ENCODE data around the gene SHLD3.
"Not testable (repeated sequence)": the region's sequence is repeated elsewhere in the genome, so short reads cannot be mapped to it uniquely, and the experiment has no call there.

The SHLD3 gene, protein sequence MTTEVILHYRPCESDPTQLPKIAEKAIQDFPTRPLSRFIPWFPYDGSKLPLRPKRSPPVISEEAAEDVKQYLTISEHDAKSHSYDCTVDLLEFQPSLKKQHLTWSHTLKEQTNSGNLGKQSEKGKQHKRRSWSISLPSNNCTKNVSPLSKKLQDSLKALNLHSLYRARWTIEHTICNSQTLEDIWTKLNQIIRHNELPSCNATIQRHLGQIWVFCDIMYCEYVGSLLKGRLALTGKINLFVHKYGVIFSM

DNA sequence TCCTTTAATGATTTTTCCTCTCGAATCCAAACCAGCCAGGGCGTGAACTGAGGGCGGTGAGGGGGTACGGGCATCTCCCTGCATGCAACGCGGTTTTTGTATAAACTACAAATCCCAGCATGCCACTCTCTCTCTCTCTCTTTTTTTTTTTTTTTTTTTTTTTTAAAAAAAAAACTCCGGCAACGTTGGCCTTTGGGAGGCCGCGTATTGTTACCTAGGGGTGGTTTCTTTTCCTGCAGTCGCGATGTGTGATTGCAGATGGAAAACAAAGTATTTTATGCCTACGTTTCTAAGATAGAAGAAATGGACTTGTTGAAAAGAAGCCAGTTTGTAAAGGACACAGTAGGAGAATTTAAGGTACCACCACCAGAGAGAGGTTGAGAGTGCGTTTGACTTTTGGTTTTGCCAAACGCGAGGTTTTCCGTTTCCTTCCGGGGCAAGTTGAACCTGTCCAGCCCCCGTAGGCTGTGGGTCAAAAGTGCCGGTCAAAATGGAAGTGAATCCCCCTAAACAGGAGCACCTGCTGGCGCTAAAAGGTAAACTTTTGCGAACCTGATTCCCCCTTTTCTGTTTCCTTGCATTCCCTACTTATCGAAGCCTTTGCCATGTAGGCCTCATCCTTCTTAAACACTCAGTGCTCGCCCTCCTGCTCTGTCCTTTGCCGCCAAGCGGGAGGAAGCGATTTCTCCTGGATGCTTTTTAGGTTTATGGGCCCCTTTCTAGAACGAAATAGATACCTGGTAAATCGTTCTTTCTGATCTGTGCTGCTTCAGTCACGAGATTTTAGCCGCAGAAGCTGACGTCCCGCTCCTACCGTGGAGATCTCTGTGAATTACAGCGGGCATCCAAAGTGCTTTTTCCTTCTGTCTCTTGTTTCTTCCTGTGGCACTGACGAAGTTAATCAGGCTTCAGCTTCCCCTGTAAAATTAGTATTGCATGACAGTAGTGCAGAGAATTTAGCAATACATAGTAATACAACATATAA is at the start of gene SHLD3, which contains the start of gene TRAPPC13:
TSS of gene SHLD3 (plus strand) at position 457 of the 985 bp plus-strand sequence. CDS start 4,561 bp downstream, outside the sequence.
TSS of gene TRAPPC13 (plus strand) at position 457 of the 985 bp plus-strand sequence. CDS start at position 491, 34 bp downstream.
- no peak for TF ChIP-seq CTCF (IDR thresholded peaks at IDR 0.05; ENCODE audit: low read depth, low read length)
- peak; percentile 56 for DNase-seq (ENCODE audit: extremely low read depth, low read depth)

- DNase-seq (ENCODE audit: extremely low read depth, low read depth) = peak; percentile 57
- no peak for TF ChIP-seq CTCF (IDR thresholded peaks at IDR 0.05; ENCODE audit: low read depth, low read length)
These were observed 47.7 kb upstream of the SHLD3 start for GRCh38 chr5:65577141-65577540.

DNA sequence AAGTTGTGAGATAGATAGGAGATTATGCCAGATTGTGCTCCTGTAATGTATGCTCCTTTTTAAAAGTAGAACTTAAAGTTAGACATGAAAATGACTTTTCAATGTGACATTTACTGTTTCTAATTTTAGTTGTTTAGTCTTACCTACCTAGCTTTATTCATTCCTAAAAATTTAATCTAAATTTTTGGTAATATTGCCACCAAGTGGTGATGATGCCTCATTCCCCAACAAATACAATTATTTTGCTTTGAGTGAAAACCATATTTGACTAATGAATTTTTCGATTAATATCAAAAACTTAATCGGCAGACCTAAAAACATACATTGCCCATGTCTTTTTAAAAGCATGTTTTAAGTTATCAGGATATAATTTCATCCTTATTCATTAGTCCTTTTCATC is 36.1 kb upstream of the SHLD3 start:
- TF ChIP-seq CTCF (IDR thresholded peaks at IDR 0.05; ENCODE audit: low read depth, low read length) = no peak
- no peak for DNase-seq (ENCODE audit: extremely low read depth, low read depth)

- not testable (repeated sequence) for DNase-seq (ENCODE audit: extremely low read depth, low read depth)
These were observed 23.1 kb upstream of the SHLD3 start for GRCh38 chr5:65601761-65602160.

- no peak for TF ChIP-seq CTCF (IDR thresholded peaks at IDR 0.05; ENCODE audit: low read depth, low read length)
- DNase-seq (ENCODE audit: extremely low read depth, low read depth) = no peak
These were observed 13.3 kb upstream of the SHLD3 start for GRCh38 chr5:65611524-65611923.

- no peak for TF ChIP-seq CTCF (IDR thresholded peaks at IDR 0.05; ENCODE audit: low read depth, low read length)
- DNase-seq (ENCODE audit: extremely low read depth, low read depth) = no peak
These were observed 12.4 kb upstream of the SHLD3 start for GRCh38 chr5:65612298-65612907.

DNA sequence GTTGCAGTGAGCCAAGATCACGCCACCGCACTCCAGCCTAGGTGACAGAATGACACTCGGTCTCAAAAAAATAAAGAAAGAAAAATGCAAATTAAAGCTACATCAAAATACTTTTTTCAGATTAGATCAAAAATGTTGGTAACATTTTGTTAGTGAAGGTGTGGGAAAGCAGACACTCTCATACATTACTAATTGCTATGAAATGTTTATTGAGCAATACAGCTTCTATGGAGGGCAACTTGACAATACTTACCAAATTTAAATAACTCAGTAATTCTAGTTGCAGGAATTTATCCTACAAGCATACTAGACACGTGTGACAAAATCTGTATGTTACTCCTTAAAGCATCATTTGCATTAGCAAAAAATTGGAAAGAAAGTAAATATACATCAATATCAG is 4.8 kb upstream of the SHLD3 start:
- no peak for TF ChIP-seq CTCF (IDR thresholded peaks at IDR 0.05; ENCODE audit: low read depth, low read length)
- no peak for DNase-seq (ENCODE audit: extremely low read depth, low read depth)

DNA sequence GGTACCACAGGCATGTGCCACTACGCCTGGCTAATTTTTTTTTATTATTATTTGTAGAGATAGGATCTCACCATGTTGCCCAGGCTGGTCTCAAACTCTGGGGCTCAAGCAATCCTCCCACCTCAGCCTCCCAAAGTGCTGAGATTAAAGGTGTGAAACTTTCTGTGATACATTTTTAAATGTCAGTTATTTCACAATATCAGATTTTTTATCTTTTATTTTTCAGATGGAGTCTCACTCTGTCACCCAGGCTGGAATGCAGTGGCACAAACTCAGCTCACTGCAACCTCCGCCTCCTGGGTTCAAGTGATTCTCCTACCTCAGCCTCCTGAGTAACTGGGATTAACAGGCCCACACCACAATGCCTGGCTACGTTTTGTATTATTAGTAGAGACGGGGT is 2.9 kb upstream of the SHLD3 start:
- not testable (repeated sequence) for DNase-seq (ENCODE audit: extremely low read depth, low read depth)

Data from AG09319 (cell line).